Neural cell (in vitro differentiated cells): ENCODE results near the gene PELI2.

ENCODE experiments used
- CTCF ChIP-seq: fragments of 450-650 bp; IDR thresholded peaks from 2 replicates; pipeline ENCODE4 v1.5.1; 2014; ENCODE audit warnings: antibody characterized with exemption, mild to moderate bottlenecking, moderate library complexity; ENCODE audit not compliant: poor library complexity, severe bottlenecking
- EP300 ChIP-seq: fragments of 450-650 bp; conservative IDR thresholded peaks from 2 replicates; pipeline ENCODE4 v1.6.1; 2014; ENCODE audit warnings: antibody characterized with exemption, mild to moderate bottlenecking, moderate library complexity; ENCODE audit not compliant: poor library complexity, severe bottlenecking
- EZH2 ChIP-seq: fragments of 200-600, 300-800 bp; shearing (Covaris generic), sonication (generic); IDR thresholded peaks from 2 replicates; pipeline ENCODE4 v1.6.1; 2014; ENCODE audit warnings: antibody characterized with exemption, low read length, borderline replicate concordance, mild to moderate bottlenecking; ENCODE audit not compliant: insufficient read depth, poor library complexity, severe bottlenecking
- POLR2AphosphoS5 ChIP-seq: IDR thresholded peaks from 2 replicates; pipeline ENCODE4 v1.6.1; 2012
- RAD21 ChIP-seq: fragments of 450-650 bp; conservative IDR thresholded peaks from 2 replicates; pipeline ENCODE4 v1.6.1; 2014; ENCODE audit warnings: antibody characterized with exemption, mild to moderate bottlenecking, moderate library complexity
- SMC3 ChIP-seq: fragments of 450-650 bp; conservative IDR thresholded peaks from 2 replicates; pipeline ENCODE4 v1.6.1; 2014; ENCODE audit warnings: antibody characterized with exemption, mild to moderate bottlenecking, moderate library complexity; ENCODE audit not compliant: poor library complexity
- TAF1 ChIP-seq: IDR thresholded peaks from 2 replicates; pipeline ENCODE4 v1.6.1; 2012; ENCODE audit warnings: low read depth

- TF ChIP-seq CTCF (no peak), TAF1 (no peak), EZH2 (no peak), POLR2AphosphoS5 (no peak), RAD21 (no peak), SMC3 (no peak), EP300 (no peak)
These were observed 24.8 kb downstream of the PELI2 start for GRCh38 chr14:56143025-56143424.
